Spleen (tissue), 3 donors: Measurements from ENCODE around the gene MUC4.
A peak's percentile ranks its signal among the peaks of the same experiment; 100 is the strongest.

ENCODE experiments used
- POLR2A ChIP-seq, 3 donors: fragments of 450-650 bp; IDR thresholded peaks; one replicate each; pipeline ENCODE4 v1.5.1; 2017; ENCODE audit warnings: antibody characterized with exemption in 3 of 3, mild to moderate bottlenecking in 1 of 3
- POLR2AphosphoS5 ChIP-seq, 3 donors: sonication (generic); formaldehyde crosslinking; IDR thresholded peaks; one replicate each; pipeline ENCODE4 v1.5.1; 2017; ENCODE audit warnings: antibody characterized with exemption in 3 of 3

DNA sequence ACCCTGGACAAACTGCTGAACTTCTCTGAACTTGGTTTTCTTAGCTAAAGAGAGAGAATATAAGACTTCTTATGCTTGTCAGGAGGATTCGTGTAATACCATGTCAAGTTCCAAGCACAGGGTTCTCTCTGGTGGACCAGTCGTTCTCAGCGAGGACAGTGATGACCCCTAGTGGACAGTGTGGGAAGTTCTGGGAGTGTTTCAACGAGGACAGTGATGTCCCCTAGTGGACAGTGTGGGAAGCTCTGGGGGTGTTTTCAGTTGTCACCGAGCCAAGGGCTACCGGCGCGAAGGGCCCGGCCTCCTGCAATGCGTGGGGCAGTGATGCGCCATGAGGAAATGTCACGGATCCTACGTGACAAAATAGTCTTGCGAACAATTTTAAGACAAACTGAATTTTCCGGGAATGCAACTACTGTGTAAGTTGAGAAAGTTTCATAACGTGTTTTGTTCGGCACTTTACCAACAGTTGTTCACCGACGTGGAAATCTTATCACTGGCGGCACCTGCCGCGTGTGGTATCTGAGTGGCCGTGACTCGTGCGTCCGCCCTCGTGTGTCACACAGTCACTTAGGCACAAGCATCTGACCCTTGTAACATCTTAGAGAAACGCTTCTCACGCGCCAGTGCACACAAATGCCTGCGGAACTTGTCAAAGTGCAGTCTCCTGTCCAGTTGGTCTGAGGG, 39.3 kb upstream of the MUC4 start:
- peak in 2 of 3 donors; percentile 41 to 73 for TF ChIP-seq POLR2AphosphoS5 (IDR thresholded peaks at IDR 0.05)
- TF ChIP-seq POLR2A (IDR thresholded peaks at IDR 0.05) = no peak
